NCI-H524 (cell line): ENCODE data around the gene PLOD3.

ENCODE experiments used
- DNase-seq, 2 experiments: peaks; one replicate each; lab custom pipeline; 2025; lab: John Stamatoyannopoulos, UW

Gene PLOD3

GRCh38 chr7:101238226-101239182, 21.1 kb upstream of the PLOD3 start:
- no peak for DNase-seq

- DNase-seq, result no peak
These were observed 20.1 kb upstream of the PLOD3 start, which contains the start of gene CLDN15 for GRCh38 chr7:101237206-101238067. TSS of gene CLDN15 (minus strand) at chr7:101237802. CDS start at chr7:101237581, 221 bp downstream.

- no peak for DNase-seq
These were observed 19.0 kb upstream of the PLOD3 start for GRCh38 chr7:101236292-101236835.

GRCh38 chr7:101235522-101235921, 18.1 kb upstream of the PLOD3 start:
- DNase-seq, result no peak

- peak in 1 of 2 experiments; percentile 6 for DNase-seq
These were observed 17.7 kb upstream of the PLOD3 start for GRCh38 chr7:101235050-101235449.

- DNase-seq, result no peak
These were observed 17.3 kb upstream of the PLOD3 start for GRCh38 chr7:101234636-101235035.

DNA sequence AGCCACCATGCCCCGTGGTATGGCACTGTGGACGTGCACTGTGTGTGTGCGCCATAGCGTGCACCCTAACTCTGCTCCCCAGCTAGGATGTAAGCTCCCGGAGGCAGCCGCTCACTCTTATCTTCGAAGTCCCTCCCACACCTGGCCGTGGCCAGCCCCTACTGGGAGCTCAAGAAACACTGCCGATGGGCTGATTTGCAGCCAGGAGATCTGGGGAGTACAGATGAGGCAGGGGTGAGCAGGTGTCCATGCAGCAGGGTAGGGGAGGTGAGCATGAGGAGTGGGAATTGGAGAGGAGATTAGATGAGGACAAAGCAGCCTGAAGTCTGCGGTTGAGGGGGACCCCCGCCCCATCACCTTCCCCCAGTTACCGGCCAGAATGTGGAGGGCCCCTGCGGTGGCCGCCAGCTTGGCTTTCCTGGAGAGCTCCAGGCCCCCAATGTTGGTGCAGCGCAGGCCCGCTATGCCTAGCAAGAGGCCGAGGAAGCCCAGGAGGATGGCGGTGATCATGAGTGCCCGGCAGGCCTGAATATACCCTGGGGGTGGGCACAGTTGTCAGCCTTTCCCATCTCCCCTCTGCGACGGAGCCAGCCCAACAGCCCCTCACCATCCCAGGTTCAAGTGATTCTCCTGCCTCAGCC, 16.6 kb upstream of the PLOD3 start:
- no peak for DNase-seq

GRCh38 chr7:101232141-101232850, 14.9 kb upstream of the PLOD3 start:
- DNase-seq, result no peak

- no peak for DNase-seq
These were observed 14.3 kb upstream of the PLOD3 start for GRCh38 chr7:101231644-101232043.

DNA sequence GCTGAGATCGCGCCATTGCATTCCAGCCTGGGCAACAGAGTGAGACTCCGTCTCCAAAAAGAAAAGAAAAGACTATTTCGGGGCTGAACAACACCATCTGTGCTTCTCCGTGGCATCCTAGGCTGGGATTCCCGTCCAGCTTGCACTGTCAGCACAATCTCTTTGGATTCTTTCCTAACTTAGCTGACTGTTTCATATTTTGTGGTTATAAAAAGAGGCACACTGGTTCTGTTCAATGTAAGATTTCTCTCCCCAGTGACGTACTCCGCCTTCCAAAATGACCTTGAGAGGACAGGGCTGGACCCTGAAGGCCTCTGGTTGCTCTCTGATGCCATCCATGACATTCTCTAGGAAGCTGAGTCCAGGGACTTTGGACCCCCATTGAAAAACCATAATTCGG, 9.3 kb upstream of the PLOD3 start:
- no peak for DNase-seq

GRCh38 chr7:101225650-101226049, 8.3 kb upstream of the PLOD3 start:
- DNase-seq, result no peak

- DNase-seq, result no peak
These were observed 6.1 kb upstream of the PLOD3 start for GRCh38 chr7:101223528-101223927.

GRCh38 chr7:101222275-101222830, 5.0 kb upstream of the PLOD3 start:
- no peak for DNase-seq

DNA sequence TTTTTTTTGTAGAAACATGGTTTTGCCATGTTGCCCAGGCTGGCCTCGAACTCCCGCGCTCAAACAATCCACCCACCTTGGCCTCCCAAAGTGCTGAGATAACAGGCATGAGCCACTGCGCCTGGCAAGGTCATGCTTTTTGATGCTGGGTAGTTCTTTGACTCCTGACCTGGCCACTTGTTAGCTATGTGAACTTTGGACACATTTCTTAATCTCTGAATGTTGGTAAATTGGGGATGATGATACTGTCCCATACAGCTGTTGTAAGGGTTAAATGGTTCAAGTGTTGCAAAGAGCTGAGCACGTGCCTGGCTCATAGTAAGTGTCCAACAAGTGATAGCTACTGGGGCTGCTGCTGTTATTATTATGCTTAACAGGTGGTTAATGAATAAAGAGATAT, 2.9 kb upstream of the PLOD3 start:
- no peak for DNase-seq

- no peak for DNase-seq
These were observed 1.1 kb upstream of the PLOD3 start for GRCh38 chr7:101218236-101219125.

DNA sequence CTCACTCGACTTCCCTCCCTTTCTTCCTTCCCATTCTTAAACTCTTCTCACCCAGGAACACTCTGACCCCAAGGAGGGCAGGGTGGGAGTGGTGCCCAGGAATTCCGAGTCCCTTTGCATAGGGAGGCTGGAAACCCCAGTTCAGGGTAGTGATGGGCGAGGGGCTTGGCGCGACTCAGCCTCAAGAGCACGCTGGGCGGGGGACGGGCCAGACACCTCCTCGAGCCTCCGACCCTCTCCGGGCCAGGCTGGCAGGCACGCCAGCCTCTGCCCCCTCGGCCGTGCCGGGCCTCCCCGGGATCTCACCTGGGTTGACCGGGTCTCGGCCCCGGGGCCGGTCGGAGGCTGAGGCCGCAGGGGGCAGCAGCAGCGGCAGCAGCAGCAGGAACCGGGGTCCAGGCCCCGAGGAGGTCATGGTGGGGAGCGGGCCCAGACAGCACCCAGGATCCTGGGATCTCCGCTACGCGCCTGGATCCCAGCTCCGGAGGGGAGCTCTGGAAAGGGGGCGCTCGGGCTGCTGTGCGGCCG, 457 bp downstream of the PLOD3 start:
- no peak for DNase-seq

DNA sequence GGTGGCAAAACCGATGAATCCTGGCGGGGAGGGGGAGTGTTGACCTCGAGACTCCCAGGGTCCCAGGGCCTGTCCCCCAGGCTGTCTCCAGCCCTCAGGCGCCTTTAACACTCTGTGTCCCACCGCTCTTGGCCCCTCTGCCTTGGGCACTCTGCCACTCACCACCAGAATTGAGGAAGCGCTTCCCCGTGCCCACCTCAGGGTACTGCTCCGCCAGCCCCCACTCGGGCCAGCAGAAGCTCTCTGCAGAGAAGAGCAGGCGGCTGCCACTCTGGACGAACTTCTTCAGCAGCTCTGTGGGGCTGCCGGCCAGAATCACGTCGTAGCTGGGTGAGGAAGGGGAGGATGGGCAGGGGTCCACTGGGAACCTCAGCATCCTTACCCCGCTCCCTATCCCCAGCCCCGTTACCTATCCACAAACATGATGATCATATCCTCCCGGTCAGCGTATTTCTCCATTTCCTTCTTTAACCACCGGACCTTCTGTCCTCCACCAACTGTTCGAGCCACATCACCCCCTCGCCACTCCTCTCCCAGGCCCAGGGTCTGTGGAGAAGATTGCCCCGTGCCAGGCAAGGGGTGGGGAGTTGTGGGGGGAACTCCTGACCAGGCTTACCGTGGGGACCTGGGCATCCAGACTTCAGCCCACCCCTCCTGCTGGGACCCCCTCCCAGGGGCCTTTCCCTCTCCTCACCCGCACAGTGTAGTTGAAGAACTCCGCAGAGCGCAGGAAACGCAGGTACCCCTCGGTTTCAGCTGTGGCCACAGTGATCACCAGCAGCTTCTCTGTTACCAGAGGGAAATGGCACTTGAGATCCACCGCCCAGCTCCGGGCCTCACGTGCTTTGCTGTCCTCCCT, 1.2 kb downstream of the PLOD3 start:
- no peak for DNase-seq

DNA sequence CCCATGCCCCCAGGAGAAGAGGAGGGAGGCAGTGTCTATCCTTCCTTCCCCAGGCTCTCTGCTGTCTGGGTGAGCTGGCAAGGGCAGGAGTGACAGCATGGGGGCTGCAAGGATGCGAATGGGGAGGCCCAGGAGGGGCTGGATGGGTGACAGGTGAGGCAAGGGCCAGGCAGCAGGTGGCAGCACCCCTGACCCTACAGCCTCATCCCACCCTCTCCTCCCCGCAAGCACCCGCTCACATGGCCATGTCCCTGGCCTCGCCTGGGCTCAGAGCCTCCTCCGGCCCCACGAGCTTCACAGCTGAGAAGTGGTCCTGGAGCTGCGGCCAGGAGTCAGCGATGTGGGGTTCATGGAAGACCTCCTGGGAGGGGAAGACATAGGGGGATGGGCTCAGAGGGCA, 5.4 kb downstream of the PLOD3 start:
- DNase-seq, result no peak

DNA sequence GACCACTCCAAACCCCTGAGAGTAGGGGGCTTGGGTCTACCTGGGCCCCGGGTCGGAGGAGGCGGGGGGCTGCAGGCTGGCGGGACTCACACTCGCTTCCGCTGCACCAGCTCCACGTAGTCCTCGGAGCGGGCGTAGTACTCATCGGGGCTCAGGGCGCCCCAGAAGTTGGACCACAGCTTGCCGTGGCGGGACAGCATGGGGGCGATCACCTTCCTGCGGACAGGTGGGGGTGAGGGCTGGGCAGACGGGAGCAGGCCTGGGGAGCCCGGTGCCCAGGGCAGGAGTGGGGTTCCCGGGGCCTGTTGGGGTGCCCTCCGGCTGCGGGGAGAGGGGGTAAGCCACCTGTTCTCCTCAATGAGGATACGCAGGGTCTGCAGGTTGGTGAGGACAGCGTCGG, 5.9 kb downstream of the PLOD3 start:
- no peak for DNase-seq
